Loucy (cell line): ENCODE data around the gene NECTIN1.

Experiments
- H2AFZ ChIP-seq: fragments of 200-600 bp; sonication (generic); 2 replicates; pipeline ENCODE4 v1.6.0; 2016; ENCODE audit warnings: antibody characterized with exemption, mild to moderate bottlenecking, low read length, moderate library complexity
- H3F3A ChIP-seq: fragments of 200-600 bp; 2 replicates; pipeline ENCODE4 v1.6.0; 2016; ENCODE audit warnings: antibody characterized with exemption, low read depth, mild to moderate bottlenecking
- H3K27me3 ChIP-seq: fragments of 200-600 bp; sonication (generic); 2 replicates; pipeline ENCODE4 v1.6.1; 2014; ENCODE audit warnings: low read length, mild to moderate bottlenecking; ENCODE audit not compliant: insufficient read depth, poor library complexity, severe bottlenecking
- H3K36me3 ChIP-seq: fragments of 200-600 bp; sonication (generic); 2 replicates; pipeline ENCODE4 v1.6.1; 2016; ENCODE audit warnings: low read length; ENCODE audit not compliant: insufficient read depth
- H3K4me1 ChIP-seq: fragments of 200-600 bp; sonication (generic); 2 replicates; pipeline ENCODE4 v1.5.1; 2014; ENCODE audit warnings: low read length, mild to moderate bottlenecking; ENCODE audit not compliant: insufficient read depth, poor library complexity, severe bottlenecking
- H3K4me2 ChIP-seq: fragments of 200-600 bp; sonication (generic); 2 replicates; pipeline ENCODE4 v1.6.0; 2014; ENCODE audit warnings: antibody characterized with exemption, low read length, low read depth, mild to moderate bottlenecking; ENCODE audit not compliant: poor library complexity, severe bottlenecking
- H3K4me3 ChIP-seq: fragments of 200-600 bp; sonication (generic); 2 replicates; pipeline ENCODE4 v1.5.1; 2014; ENCODE audit warnings: low read length, mild to moderate bottlenecking, mixed read lengths; ENCODE audit not compliant: poor library complexity, severe bottlenecking
- H3K79me2 ChIP-seq: fragments of 200-600 bp; sonication (generic); 2 replicates; pipeline ENCODE4 v1.6.1; 2014; ENCODE audit warnings: low read length; ENCODE audit not compliant: insufficient read depth
- H3K9ac ChIP-seq: fragments of 200-600 bp; sonication (generic); 2 replicates; pipeline ENCODE4 v1.6.0; 2014; ENCODE audit warnings: mild to moderate bottlenecking, low read depth, low read length, moderate library complexity; ENCODE audit not compliant: poor library complexity, severe bottlenecking
- H3K9me2 ChIP-seq: fragments of 200-600 bp; sonication (generic); replicated peaks from 2 replicates; pipeline ENCODE4 v1.6.1; 2016; ENCODE audit warnings: low read depth, low read length, mixed read lengths
- H3K9me3 ChIP-seq: fragments of 200-600 bp; sonication (generic); 2 replicates; pipeline ENCODE4 v1.6.1; 2014; ENCODE audit warnings: mild to moderate bottlenecking, antibody characterized with exemption, low read length, low read depth; ENCODE audit not compliant: insufficient read depth
- H4K20me1 ChIP-seq: fragments of 200-600 bp; sonication (generic); 2 replicates; pipeline ENCODE4 v1.6.0; 2014; ENCODE audit warnings: antibody characterized with exemption, low read length, mild to moderate bottlenecking; ENCODE audit not compliant: insufficient read depth, poor library complexity, severe bottlenecking
- EZH2phosphoT487 ChIP-seq: fragments of 200-600 bp; IDR thresholded peaks from 2 replicates; pipeline ENCODE4 v1.6.1; 2018; ENCODE audit warnings: antibody characterized with exemption, mild to moderate bottlenecking, moderate library complexity, borderline replicate concordance
- TF ChIP-seq, protein P1 (sequence below): fragments of 200-600 bp; sonication (generic); conservative IDR thresholded peaks from 2 replicates; pipeline ENCODE4 v1.5.1; 2014; ENCODE audit warnings: mild to moderate bottlenecking, antibody characterized with exemption, low read length

Gene NECTIN1

DNA sequence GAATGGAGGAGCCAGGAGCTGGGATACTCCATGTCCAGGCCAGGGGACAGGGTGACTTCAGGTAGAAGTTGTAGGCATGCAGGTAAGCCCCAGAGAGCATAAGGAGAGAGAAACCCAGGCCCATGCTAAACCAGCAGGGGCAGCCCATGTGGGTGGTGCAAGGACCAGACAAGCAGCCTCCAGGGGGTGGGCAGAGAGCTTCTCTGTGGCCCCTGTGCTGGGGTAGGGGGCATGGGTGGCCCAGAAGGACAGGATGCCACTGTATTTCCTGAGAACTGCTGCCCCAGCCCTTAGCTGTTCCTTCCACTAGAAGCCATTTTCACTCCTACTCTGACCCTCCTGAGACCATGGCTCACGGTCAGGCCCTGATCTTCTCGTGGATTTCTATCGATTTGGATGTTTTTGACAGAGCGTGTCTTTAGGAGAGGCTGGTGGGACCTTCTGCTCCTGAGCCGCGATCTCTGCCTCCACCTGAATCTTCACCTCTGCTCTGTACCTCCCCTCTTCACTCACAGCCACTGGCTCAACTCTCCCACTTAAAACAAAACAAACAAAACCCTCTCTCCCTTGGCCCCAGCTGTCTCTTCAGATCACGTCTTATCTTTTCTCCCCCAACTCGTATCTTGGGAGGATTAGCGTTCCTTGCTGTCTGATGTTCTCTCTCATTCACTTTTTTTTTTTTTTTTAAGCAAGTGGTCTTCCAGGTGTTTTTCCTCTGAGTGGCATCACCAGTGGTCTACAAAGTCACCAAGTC, 112.2 kb downstream of the NECTIN1 start:
- Histone ChIP-seq H3K36me3 (no peaks in the 10 kb centered on the region), H3K9me2 (no peaks in the 10 kb centered on the region), H3K27me3 (no peaks in the 10 kb centered on the region), H3K4me3 (no peak overlapping the region), H3K79me2 (no peaks in the 10 kb centered on the region), H2AFZ (peak overlapping the region; percentile 57; the same call in 1 of the 2 replicates), H4K20me1 (no peaks in the 10 kb centered on the region), H3K4me1 (peaks cover 13% of the 10 kb centered on the region), H3K4me2 (no peak overlapping the region), H3K9me3 (no peaks in the 10 kb centered on the region), H3K9ac (no peak overlapping the region), H3F3A (no peaks in the 10 kb centered on the region)
- no peak for TF ChIP-seq EZH2phosphoT487
- TF ChIP-seq, protein P1, sequence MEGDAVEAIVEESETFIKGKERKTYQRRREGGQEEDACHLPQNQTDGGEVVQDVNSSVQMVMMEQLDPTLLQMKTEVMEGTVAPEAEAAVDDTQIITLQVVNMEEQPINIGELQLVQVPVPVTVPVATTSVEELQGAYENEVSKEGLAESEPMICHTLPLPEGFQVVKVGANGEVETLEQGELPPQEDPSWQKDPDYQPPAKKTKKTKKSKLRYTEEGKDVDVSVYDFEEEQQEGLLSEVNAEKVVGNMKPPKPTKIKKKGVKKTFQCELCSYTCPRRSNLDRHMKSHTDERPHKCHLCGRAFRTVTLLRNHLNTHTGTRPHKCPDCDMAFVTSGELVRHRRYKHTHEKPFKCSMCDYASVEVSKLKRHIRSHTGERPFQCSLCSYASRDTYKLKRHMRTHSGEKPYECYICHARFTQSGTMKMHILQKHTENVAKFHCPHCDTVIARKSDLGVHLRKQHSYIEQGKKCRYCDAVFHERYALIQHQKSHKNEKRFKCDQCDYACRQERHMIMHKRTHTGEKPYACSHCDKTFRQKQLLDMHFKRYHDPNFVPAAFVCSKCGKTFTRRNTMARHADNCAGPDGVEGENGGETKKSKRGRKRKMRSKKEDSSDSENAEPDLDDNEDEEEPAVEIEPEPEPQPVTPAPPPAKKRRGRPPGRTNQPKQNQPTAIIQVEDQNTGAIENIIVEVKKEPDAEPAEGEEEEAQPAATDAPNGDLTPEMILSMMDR: no peak

GRCh38 chr11:119615882-119616196, 113.2 kb downstream of the NECTIN1 start:
- H3K4me2 ChIP-seq: no peak overlapping the region

DNA sequence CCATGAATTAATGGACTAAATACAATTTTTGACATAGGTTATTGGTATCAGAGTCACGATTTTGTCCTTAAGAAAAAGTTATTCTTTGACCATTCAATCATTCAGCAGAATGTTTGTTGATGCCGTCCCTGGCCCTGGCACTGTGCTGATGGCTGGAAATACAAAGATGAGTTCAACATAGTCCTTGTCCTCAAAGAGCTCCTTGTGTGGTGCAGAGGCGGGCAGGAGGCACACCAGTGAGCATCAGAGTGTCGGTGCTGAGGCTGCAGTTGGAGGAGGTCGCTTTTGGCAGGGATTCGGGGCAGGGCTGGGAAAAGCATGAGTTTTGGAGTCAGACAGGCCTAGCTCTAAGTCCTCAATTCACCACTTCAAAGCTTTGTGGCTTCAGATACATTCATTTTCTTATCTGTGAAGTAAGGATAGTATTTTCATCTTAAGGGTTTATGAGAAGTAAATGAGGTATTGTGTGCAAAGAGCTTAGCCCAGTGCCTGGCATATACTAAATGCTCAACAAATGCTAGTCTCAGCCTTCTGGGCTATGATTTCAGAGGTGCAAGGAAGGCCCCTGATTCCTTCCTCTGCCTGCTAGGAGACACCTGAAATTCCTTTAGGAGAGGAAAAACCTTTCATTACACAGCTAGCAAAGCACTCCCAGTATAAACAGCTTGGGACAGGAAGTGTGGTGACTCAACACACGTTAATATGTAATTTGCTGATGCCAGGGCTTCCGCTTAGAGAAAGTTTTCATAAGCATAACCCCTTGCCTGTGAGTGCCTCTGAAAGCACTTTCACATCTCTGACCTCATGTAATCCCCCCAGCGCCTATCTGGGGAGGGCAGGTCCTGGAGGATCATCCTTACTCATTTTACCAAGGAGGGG, 113.8 kb downstream of the NECTIN1 start:
- Histone ChIP-seq H3K9ac (no peak overlapping the region), H3F3A (no peaks in the 10 kb centered on the region), H3K27me3 (no peaks in the 10 kb centered on the region), H3K4me1 (peaks cover 13% of the 10 kb centered on the region), H3K4me2 (no peak overlapping the region), H3K4me3 (no peak overlapping the region), H3K9me3 (no peaks in the 10 kb centered on the region), H3K9me2 (no peaks in the 10 kb centered on the region), H3K79me2 (no peaks in the 10 kb centered on the region), H3K36me3 (no peaks in the 10 kb centered on the region), H2AFZ (no peak overlapping the region), H4K20me1 (no peaks in the 10 kb centered on the region)
- TF ChIP-seq, protein P1: no peak
- no peak for TF ChIP-seq EZH2phosphoT487

More at GRCh38 chr11:119615882-119616196, 113.2 kb downstream of the NECTIN1 start:
- no peaks in the 10 kb centered on the region for H3F3A ChIP-seq
- H3K36me3 ChIP-seq: no peaks in the 10 kb centered on the region
- H3K9me2 ChIP-seq: no peaks in the 10 kb centered on the region
- TF ChIP-seq EZH2phosphoT487: no peak
- TF ChIP-seq, protein P1: no peak
- no peaks in the 10 kb centered on the region for H4K20me1 ChIP-seq
- H3K9me3 ChIP-seq: no peaks in the 10 kb centered on the region
- no peak overlapping the region for H2AFZ ChIP-seq
- H3K79me2 ChIP-seq: no peaks in the 10 kb centered on the region
- H3K9ac ChIP-seq: no peak overlapping the region
- peaks cover 13% of the 10 kb centered on the region for H3K4me1 ChIP-seq
- H3K27me3 ChIP-seq: no peaks in the 10 kb centered on the region
- H3K4me3 ChIP-seq: no peak overlapping the region
